ENCODE results near the gene FBXO11.

DNA sequence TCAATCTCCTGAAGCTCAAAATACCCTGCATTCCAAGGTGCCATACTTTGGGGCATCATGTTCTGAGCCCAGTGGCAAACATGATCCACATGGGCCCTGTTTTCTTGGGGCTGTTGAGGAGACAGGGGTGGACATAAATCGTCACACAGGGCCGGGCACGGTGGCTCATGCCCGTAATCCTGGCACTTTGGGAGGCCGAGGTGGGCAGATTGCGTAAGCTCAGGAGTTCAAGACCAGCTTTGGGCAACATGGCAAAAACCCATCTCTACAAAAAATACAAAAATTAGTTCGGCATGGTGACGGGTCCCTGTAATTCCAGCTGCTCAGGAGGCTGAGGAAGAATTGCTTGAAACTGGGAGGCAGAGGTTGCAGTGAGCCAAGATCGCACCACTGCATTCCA is 137.0 kb downstream of the FBXO11 start:
- TF ChIP-seq, protein P1, sequence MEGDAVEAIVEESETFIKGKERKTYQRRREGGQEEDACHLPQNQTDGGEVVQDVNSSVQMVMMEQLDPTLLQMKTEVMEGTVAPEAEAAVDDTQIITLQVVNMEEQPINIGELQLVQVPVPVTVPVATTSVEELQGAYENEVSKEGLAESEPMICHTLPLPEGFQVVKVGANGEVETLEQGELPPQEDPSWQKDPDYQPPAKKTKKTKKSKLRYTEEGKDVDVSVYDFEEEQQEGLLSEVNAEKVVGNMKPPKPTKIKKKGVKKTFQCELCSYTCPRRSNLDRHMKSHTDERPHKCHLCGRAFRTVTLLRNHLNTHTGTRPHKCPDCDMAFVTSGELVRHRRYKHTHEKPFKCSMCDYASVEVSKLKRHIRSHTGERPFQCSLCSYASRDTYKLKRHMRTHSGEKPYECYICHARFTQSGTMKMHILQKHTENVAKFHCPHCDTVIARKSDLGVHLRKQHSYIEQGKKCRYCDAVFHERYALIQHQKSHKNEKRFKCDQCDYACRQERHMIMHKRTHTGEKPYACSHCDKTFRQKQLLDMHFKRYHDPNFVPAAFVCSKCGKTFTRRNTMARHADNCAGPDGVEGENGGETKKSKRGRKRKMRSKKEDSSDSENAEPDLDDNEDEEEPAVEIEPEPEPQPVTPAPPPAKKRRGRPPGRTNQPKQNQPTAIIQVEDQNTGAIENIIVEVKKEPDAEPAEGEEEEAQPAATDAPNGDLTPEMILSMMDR (IDR thresholded peaks at IDR 0.05; ENCODE audit: low read depth, low read length, missing input control) = no peak
- TF ChIP-seq HNF4G (IDR thresholded peaks at IDR 0.05) (no peak), GABPA (IDR thresholded peaks at IDR 0.05 in 1 of 2, conservative IDR thresholded peaks at IDR 0.05 in 1 of 2) (no peak), NR2F2 (IDR thresholded peaks at IDR 0.05) (no peak), SP1 (IDR thresholded peaks at IDR 0.05) (no peak), TAF1 (conservative IDR thresholded peaks at IDR 0.05) (no peak), RAD21 (IDR thresholded peaks at IDR 0.05) (no peak), EGR1 (IDR thresholded peaks at IDR 0.05; ENCODE audit: low read depth in 2 of 2) (no peak), YY1 (IDR thresholded peaks at IDR 0.05) (no peak)
- TF ChIP-seq, protein P2, sequence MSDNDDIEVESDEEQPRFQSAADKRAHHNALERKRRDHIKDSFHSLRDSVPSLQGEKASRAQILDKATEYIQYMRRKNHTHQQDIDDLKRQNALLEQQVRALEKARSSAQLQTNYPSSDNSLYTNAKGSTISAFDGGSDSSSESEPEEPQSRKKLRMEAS (IDR thresholded peaks at IDR 0.05) = no peak
- TF ChIP-seq, protein P3, sequence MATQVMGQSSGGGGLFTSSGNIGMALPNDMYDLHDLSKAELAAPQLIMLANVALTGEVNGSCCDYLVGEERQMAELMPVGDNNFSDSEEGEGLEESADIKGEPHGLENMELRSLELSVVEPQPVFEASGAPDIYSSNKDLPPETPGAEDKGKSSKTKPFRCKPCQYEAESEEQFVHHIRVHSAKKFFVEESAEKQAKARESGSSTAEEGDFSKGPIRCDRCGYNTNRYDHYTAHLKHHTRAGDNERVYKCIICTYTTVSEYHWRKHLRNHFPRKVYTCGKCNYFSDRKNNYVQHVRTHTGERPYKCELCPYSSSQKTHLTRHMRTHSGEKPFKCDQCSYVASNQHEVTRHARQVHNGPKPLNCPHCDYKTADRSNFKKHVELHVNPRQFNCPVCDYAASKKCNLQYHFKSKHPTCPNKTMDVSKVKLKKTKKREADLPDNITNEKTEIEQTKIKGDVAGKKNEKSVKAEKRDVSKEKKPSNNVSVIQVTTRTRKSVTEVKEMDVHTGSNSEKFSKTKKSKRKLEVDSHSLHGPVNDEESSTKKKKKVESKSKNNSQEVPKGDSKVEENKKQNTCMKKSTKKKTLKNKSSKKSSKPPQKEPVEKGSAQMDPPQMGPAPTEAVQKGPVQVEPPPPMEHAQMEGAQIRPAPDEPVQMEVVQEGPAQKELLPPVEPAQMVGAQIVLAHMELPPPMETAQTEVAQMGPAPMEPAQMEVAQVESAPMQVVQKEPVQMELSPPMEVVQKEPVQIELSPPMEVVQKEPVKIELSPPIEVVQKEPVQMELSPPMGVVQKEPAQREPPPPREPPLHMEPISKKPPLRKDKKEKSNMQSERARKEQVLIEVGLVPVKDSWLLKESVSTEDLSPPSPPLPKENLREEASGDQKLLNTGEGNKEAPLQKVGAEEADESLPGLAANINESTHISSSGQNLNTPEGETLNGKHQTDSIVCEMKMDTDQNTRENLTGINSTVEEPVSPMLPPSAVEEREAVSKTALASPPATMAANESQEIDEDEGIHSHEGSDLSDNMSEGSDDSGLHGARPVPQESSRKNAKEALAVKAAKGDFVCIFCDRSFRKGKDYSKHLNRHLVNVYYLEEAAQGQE (IDR thresholded peaks at IDR 0.05) = no peak
- TF ChIP-seq, protein P4, sequence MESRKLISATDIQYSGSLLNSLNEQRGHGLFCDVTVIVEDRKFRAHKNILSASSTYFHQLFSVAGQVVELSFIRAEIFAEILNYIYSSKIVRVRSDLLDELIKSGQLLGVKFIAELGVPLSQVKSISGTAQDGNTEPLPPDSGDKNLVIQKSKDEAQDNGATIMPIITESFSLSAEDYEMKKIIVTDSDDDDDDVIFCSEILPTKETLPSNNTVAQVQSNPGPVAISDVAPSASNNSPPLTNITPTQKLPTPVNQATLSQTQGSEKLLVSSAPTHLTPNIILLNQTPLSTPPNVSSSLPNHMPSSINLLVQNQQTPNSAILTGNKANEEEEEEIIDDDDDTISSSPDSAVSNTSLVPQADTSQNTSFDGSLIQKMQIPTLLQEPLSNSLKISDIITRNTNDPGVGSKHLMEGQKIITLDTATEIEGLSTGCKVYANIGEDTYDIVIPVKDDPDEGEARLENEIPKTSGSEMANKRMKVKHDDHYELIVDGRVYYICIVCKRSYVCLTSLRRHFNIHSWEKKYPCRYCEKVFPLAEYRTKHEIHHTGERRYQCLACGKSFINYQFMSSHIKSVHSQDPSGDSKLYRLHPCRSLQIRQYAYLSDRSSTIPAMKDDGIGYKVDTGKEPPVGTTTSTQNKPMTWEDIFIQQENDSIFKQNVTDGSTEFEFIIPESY (IDR thresholded peaks at IDR 0.05) = no peak

All from liver (tissue), 3 donors.